ENCODE measurements around the gene MORC3.

MORC3 gene

DNA sequence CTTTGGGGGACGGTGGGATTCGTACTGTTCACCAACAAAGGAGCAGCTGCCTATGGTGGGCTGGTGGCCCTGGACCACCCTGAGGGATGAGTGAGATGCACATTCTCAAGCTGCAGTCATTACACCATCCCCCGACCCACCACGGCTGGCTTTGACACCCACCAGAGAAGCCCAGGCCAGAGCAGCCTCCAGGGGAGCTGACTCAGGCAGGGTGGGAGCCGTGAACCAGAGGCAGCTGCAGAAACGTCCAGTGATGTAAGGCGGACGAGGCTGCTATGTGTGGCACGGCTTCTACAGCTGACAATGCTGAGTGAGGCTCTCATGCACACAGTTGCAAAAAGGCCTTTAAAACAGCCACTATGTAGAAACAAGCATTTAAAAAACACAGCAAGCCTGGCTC, 105.3 kb downstream of the MORC3 start:
- no peak for DNase-seq
